Measurements from ENCODE around the gene TUBGCP3. TPM values are rescaled to one million over a fixed set of nuclear protein-coding genes. Genes with fewer than 3 reads are reported as not detected.

The TUBGCP3 gene
- total RNA-seq, 1 experiment from 2014 or later = 37.3 TPM

DNA sequence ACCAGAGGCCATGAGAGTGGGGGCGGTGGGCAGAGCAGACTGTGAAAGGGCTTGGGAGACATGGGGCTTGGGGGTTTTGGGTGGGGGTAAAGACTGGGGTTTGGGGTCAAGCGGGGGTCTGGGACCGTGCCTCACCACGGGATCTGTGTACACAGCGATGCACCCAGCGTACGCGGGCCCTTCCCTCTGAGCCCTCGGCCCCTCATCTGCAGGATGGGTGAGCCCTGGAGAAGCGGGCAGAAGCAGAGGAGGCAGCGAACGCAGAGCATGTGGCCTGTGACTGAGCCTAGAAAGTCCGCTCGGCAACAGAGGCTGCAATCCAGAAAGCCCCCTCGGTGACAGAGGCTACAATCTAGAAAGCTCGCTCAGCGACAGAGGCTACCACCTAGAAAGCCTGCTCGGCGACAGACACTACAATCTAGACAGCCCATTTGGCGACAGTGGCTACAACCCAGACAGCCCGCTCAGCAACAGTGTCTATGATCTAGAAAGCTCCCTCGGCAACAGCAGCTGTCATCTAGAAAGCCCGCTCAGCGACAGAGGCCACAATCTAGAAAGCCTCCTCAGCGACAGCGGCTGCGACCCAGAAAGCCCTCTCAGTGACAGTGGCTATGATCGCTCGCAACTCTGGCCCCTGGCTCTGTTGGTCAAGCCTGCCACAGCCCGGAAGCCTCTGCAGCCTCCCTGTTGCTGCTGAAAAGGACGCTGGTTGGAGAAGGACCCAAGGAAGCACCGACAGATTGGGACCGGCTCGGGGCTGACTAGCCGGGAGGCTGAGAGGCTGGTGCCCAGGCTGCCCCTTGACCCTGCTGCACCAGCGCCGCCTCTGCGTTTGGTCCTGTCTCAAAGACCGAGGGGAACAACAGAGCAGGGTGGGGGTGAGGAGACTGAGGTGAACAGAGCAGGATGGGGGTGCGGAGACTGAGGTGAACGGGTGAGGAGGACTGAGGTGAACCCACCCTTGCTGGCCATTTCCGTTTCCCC is 143.2 kb downstream of the TUBGCP3 start:
- Histone ChIP-seq H4K8ac (replicated peaks; ENCODE audit: insufficient read length, low read depth, low read length) (no peak overlapping the region), H4K20me1 (ENCODE audit: control insufficient read depth, insufficient read depth, insufficient read length) (no peaks in the 10 kb centered on the region)

More for the DNA sequence above, 143.2 kb downstream of the TUBGCP3 start:
- no peak overlapping the region for H2BK15ac ChIP-seq (ENCODE audit: low read depth, low read length)
- H4K91ac ChIP-seq (ENCODE audit: insufficient read length, low read depth, low read length) = no peak overlapping the region
- no peak overlapping the region for H3K4ac ChIP-seq (ENCODE audit: low read depth, low read length)
- H3K56ac ChIP-seq (ENCODE audit: insufficient read length, low read depth, low read length) = no peak overlapping the region
- H4K5ac ChIP-seq (ENCODE audit: insufficient read length, low read depth, low read length) = no peak overlapping the region
- H3K14ac ChIP-seq (ENCODE audit: insufficient read depth, low read length) = no peak overlapping the region
- no peaks in the 10 kb centered on the region for H3K23me2 ChIP-seq (ENCODE audit: insufficient read length, low read depth, low read length, poor library complexity, severe bottlenecking)
- peaks cover 0 to 3% (median 0%) of the 10 kb centered on the region in 3 experiments; a peak in 1 of 7 replicates for H3K36me3 Mint-ChIP-seq (ENCODE audit: insufficient read depth in 1 of 3, low read depth in 3 of 3)
- WGBS (ENCODE audit: extremely low coverage, insufficient read length, low lambda C conversion rate) = no CpG with 5 or more reads among the region's 42 CpGs
- no peaks in the 10 kb centered on the region for H3K9me3 ChIP-seq (ENCODE audit: control insufficient read depth, low read depth, low read length)
- peak; percentile 21 for DNase-seq
- H3K27ac Mint-ChIP-seq = no peak overlapping the region
- no peak overlapping the region for H2AFZ ChIP-seq (ENCODE audit: low read length)
- H3K4me3 Mint-ChIP-seq = no peak overlapping the region
- no peaks in the 10 kb centered on the region; the same call in 1 of the 2 replicates for H3K27me3 ChIP-seq (ENCODE audit: insufficient read depth, low read length)
- no peak overlapping the region for H2BK12ac ChIP-seq (ENCODE audit: insufficient read length, low read depth, low read length)
- no peak overlapping the region for H2BK20ac ChIP-seq (ENCODE audit: low read depth, low read length, poor library complexity, severe bottlenecking)
- TF ChIP-seq, protein P1, sequence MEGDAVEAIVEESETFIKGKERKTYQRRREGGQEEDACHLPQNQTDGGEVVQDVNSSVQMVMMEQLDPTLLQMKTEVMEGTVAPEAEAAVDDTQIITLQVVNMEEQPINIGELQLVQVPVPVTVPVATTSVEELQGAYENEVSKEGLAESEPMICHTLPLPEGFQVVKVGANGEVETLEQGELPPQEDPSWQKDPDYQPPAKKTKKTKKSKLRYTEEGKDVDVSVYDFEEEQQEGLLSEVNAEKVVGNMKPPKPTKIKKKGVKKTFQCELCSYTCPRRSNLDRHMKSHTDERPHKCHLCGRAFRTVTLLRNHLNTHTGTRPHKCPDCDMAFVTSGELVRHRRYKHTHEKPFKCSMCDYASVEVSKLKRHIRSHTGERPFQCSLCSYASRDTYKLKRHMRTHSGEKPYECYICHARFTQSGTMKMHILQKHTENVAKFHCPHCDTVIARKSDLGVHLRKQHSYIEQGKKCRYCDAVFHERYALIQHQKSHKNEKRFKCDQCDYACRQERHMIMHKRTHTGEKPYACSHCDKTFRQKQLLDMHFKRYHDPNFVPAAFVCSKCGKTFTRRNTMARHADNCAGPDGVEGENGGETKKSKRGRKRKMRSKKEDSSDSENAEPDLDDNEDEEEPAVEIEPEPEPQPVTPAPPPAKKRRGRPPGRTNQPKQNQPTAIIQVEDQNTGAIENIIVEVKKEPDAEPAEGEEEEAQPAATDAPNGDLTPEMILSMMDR (conservative IDR thresholded peaks at IDR 0.05) = no peak
- H3T11ph ChIP-seq (ENCODE audit: low read length) = no peak overlapping the region
- no peak overlapping the region for H3K4me2 ChIP-seq (ENCODE audit: insufficient read depth, insufficient read length, low read length)
- H3K9me3 Mint-ChIP-seq = no peaks in the 10 kb centered on the region
- no peaks in the 10 kb centered on the region for H3K79me2 ChIP-seq (ENCODE audit: insufficient read depth, low read length)
- H3K79me1 ChIP-seq (ENCODE audit: insufficient read depth, low read depth, low read length, poor library complexity, severe bottlenecking) = no peaks in the 10 kb centered on the region
- H2AK5ac ChIP-seq (ENCODE audit: insufficient read length, low read length) = no peak overlapping the region
- H3K18ac ChIP-seq (ENCODE audit: insufficient read length, low read depth, low read length) = no peak overlapping the region
- no peak overlapping the region for H3K27ac ChIP-seq (ENCODE audit: insufficient read length, low read depth, low read length)
- no peak overlapping the region for H2BK5ac ChIP-seq (ENCODE audit: insufficient read length, low read length)
- peaks cover 11 to 14% of the 10 kb centered on the region in 2 experiments for H3K4me1 Mint-ChIP-seq
- peaks cover 72% of the 10 kb centered on the region for H3K27me3 Mint-ChIP-seq (ENCODE audit: low read depth)
- H3K23ac ChIP-seq (ENCODE audit: insufficient read length, low read depth, low read length) = no peak overlapping the region
- H3K4me1 ChIP-seq (ENCODE audit: insufficient read depth, low read length) = no peaks in the 10 kb centered on the region
- no peak overlapping the region for H3K9ac ChIP-seq (ENCODE audit: extremely low read depth, insufficient read length, low read length)
- H2BK120ac ChIP-seq (ENCODE audit: low read depth, low read length, poor library complexity, severe bottlenecking) = no peak overlapping the region

All from H9 (cell line).